Erythroblast (primary cell): Measurements from ENCODE around the gene CFAP73.
A peak's percentile ranks its signal among the peaks of the same experiment; 100 is the strongest.

Experiments used
- DNase-seq, 2 experiments: peaks; one replicate each; lab custom pipeline; 2025; lab: John Stamatoyannopoulos, UW
- GATA1 ChIP-seq: IDR thresholded peaks from 2 replicates; pipeline ENCODE4 v1.6.1; 2011; ENCODE audit warnings: low read depth, mild to moderate bottlenecking, control low read depth, low read length, moderate library complexity
- POLR2A ChIP-seq: IDR thresholded peaks from 2 replicates; pipeline ENCODE4 v1.6.1; 2011; ENCODE audit warnings: mild to moderate bottlenecking, low read length

Gene CFAP73

GRCh38 chr12:113158439-113159203 lies 9.1 kb downstream of the CFAP73 start:
- TF ChIP-seq GATA1: no peak
- TF ChIP-seq POLR2A: no peak
- DNase-seq: no peak

GRCh38 chr12:113159937-113160336 lies 10.4 kb downstream of the CFAP73 start:
- DNase-seq: peak in 1 of 2 experiments; percentile 25
- TF ChIP-seq GATA1 (no peak), POLR2A (no peak)

GRCh38 chr12:113161415-113162016 lies 12.0 kb downstream of the CFAP73 start:
- TF ChIP-seq GATA1 (no peak), POLR2A (no peak)
- peak; percentile 15 to 31 for DNase-seq

GRCh38 chr12:113162102-113163029 lies 12.8 kb downstream of the CFAP73 start:
- TF ChIP-seq GATA1 (no peak), POLR2A (no peak)

GRCh38 chr12:113163030-113163360 lies 13.5 kb downstream of the CFAP73 start:
- TF ChIP-seq POLR2A: no peak
- TF ChIP-seq GATA1: no peak
- no peak for DNase-seq

More at GRCh38 chr12:113162102-113163029, 12.8 kb downstream of the CFAP73 start:
- DNase-seq: no peak

- TF ChIP-seq GATA1 (no peak), POLR2A (no peak)
- DNase-seq: no peak
Observed at GRCh38 chr12:113164014-113164413, 14.5 kb downstream of the CFAP73 start.

GRCh38 chr12:113165521-113166450 lies 16.3 kb downstream of the CFAP73 start:
- DNase-seq: no peak

GRCh38 chr12:113167868-113168267 lies 18.3 kb downstream of the CFAP73 start:
- no peak for DNase-seq
- TF ChIP-seq POLR2A (no peak), GATA1 (no peak)

More at GRCh38 chr12:113165521-113166450, 16.3 kb downstream of the CFAP73 start:
- TF ChIP-seq GATA1 (no peak), POLR2A (no peak)

GRCh38 chr12:113169697-113170096 lies 20.2 kb downstream of the CFAP73 start:
- TF ChIP-seq POLR2A: no peak
- TF ChIP-seq GATA1: no peak
- DNase-seq: no peak

GRCh38 chr12:113170457-113170856 lies 20.9 kb downstream of the CFAP73 start:
- TF ChIP-seq GATA1 (no peak), POLR2A (no peak)
- no peak for DNase-seq

- TF ChIP-seq POLR2A: no peak
- no peak for TF ChIP-seq GATA1
- no peak for DNase-seq
Observed at GRCh38 chr12:113170926-113171325, 21.4 kb downstream of the CFAP73 start.

GRCh38 chr12:113171543-113171942 lies 22.0 kb downstream of the CFAP73 start:
- DNase-seq: no peak
- TF ChIP-seq POLR2A: no peak
- no peak for TF ChIP-seq GATA1

GRCh38 chr12:113172185-113172584 lies 22.7 kb downstream of the CFAP73 start:
- TF ChIP-seq GATA1 (no peak), POLR2A (no peak)
- no peak for DNase-seq
